ENCODE results near the gene ICAM5.

DNA sequence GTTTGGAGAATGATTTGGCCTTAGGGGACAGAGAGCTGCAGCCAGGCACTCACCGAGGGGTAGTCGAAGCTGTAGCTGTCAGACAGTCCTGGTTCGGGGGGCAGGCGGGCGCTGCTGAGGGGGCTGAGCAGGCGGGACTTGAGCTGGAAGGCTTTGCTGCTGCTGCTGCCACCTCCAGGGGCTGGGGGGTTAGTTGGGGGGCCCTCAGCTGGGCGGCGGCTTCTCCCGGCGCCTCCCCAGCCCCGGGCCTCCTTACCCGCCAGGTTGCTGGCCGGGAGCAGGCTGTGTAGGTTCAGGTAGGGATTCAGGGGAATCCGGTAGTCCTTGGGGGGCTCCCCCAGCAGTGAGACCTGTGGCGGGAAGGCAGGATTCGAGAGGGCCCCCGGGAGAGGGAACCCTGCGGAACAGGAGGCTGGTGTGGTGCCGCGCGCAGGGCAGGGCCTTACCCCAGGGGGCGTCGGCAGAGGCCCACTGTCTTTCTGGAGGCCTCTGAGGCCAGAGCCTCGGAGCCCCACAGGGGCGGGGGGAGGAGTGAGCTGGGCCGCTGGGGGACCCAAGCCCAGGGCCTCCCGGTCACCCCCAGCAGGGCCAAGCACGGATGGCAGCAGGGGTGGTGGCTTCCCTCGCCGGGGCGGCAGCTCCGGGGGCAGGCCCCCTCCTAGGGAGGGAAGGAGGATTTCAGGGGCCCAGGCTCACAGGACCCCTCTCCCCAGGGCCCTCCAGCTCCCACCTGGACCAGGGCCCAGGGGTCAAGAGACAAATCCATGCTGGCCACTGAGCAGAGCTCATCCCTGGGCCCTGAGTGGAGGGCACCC, 31.1 kb downstream of the ICAM5 start:
- TF ChIP-seq GATA2 (IDR thresholded peaks at IDR 0.05; ENCODE audit: low read depth, low read length): no peak
- TF ChIP-seq GATA3 (IDR thresholded peaks at IDR 0.05; ENCODE audit: low read depth, low read length): no peak
